Mucosa of gallbladder (tissue), 1 donor: ENCODE data around the gene LBHD1. TPM values are rescaled to one million over a fixed set of nuclear protein-coding genes. Genes with fewer than 3 reads are reported as not detected.
"Not testable (repeated sequence)": the region's sequence is repeated elsewhere in the genome, so short reads cannot be mapped to it uniquely, and the experiment has no call there.

Source experiments
- DNase-seq: peaks from one replicate; pipeline ENCODE4 v3.0.0-alpha.2; 2020; ENCODE audit warnings: low spot score
- total RNA-seq: library from RNA; stranded (reverse); gene quantifications from one replicate; pipeline ENCODE4 v1.2.1, GENCODE V29; 2021
- donor health status: DM: no; HTN: no; CAD: no.

LBHD1 gene
- total RNA-seq, 1 donor from 2014 or later = 7.7 TPM

DNA sequence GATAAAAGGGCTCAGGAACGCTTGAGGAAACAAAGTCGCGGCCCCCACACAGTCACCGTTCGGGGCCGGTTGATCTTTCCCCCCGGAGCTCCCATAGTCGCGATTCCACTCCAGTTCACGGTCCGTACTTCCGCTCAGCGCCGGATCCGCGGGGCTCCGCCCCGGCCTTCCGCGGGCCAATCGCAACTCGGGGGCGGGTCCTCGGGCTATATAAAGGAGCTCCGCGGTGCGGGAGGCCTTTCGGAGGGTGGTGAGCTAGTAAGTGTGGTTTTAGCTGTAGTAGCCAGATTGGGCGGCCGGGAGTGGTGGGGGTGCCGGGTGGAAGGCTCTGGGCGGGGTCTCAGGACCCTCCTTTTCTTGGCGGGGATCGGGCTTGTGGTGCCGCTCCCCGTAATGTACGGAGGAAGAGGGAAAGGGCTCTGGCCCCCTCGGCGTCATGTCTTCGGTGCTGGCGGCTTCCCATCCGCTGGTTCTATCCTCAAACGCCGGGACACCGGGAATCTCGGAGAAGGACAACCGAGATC lies 6.9 kb downstream of the LBHD1 start, which contains the start of the genes C11orf98 and CSKMT:
Gene C11orf98, minus strand, starts transcription at position 136 of the 524 bp plus-strand sequence. Its CDS starts 41 bp downstream, at position 95.
Gene CSKMT, plus strand, starts transcription at position 238 of the 524 bp plus-strand sequence. CDS start 568 bp downstream, outside the sequence.
- peak; percentile 96 for DNase-seq

DNA sequence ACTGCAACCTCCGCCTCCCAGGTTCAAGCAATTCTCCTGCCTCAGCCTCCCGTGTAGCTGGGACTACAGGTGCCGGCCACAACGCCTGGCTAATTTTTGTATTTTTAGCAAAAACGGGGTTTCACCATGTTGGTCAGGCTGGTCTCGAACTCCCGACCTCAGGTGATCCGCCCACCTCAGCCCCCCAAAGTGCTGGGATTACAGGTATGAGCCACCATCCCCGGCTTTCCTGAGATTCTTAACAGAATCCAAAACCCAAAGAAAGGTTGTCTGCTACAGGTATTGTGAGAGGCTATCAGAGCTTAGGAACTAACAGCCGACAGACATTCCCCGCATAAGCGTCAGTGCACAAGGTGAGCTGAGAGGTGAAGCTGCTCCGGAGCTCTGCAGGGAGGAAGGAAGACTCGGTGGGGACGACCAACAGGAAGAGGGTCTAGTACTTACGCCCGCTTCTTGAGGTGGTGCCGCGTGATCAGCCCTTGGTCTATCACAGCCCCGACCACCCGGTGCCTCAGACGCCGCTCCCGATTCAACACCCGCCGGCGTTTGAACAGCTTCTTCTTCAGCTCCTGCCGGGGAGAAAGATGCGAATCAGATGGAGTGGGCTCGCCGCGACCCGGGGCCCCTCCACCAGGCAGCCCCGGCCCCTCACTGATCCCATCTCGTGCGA lies 7.5 kb downstream of the LBHD1 start:
- no peak for DNase-seq

DNA sequence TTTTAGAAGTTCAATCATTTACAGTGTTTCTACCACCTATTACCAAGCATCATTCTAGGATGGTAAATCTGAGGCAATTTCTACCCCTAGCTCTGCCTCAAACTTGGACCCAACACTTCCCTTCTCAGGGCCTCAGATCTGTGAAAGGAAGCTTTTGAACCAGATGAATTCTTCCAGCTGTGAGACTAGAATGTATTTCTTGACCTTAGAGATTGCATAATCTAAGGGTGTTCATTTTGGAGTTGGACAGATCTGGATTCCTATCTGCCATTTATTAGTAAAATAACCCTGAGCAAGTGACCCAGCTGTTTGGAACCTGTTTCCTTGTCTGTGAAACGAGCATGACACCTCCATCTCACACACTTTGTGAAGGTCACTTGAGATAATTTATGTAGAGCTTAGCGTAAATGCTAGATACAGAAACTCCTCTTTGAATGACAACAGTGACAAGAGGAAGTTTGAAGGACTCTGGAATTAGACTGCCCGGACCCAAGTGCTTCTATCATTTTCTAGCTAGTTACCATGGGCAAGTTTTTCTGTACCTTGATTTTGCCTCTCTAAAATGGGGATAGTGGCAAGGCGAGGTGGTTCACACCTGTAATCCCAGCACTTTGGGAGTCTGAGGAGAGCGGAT lies 15.2 kb downstream of the LBHD1 start:
- DNase-seq = no peak

DNA sequence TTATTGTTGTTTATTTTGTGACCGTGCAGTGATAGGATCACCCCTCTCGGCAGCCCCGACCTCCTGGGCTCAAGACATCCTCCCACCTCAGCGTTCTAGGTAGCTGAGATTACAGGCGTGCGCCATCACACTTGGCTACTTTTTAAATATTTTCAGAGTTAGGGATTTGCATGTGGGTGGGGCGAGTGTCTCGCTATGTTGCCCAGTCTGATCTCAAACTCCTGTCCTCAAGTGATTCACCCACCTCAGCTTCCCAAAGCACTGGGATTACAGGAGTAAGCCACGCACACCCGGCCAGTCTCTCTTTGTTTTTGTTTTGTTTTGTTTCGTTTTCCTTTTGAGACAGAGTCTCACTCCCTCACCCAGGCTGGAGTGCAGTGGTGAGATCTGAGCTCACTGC lies 17.8 kb downstream of the LBHD1 start:
- no peak for DNase-seq

DNA sequence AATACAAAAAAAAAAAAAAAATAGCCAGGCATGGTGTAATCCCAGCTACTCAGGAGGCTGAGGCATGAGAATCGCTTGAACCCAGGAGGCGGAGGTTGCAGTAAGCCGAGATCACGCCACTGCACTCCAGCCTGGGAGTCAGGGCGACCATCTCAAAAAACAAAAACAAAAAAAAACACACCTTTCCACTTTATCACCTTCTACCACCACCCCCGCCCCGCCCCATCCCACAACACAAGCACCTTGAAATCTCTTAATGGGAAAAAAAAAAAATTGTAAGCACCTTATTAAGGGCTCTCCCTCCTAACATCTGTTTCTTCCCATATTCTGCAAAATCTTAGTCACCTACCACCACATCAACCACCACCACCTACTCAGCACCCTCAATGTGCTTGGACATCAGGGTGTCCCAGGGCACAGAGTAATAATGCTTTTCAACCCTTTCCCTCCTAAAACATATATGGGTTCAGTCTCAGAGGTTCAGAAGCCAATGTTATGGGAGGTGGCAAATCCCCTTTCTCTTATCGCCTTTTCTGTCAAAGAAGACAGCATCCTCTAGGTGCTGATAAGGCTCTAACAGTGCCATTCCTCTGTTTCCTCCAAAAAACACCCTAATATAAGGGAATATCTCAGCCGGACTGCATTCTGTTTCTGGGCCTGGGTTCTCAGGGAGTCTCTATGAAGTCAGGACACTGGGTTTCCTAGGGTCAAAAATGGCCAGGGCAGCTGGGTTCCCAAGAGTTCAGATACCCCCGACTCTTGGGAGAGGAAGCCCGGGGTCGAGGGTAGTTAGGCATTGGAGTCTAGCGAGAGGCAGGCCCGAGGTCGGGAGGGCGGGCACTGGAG lies 19.7 kb downstream of the LBHD1 start:
- DNase-seq = no peak

DNA sequence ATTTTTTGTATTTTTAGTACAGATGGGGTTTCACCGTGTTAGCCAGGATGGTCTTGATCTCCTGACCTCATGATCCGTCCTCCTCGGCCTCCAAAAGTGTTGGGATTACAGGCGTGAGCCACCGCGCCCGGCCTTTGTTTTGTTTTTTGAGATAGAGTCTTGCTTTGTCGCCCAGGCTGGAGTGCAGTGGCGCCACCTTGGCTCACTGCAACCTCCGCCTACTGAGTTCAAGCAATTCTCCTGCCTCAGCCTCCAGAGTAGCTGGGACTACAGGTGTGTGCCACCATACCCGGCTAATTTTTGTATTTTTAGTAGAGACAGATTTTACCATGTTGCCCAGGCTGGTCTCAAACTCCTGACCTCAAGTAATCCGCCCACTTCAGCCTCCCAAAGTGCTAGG lies 21.8 kb downstream of the LBHD1 start:
- DNase-seq = not testable (repeated sequence)

DNA sequence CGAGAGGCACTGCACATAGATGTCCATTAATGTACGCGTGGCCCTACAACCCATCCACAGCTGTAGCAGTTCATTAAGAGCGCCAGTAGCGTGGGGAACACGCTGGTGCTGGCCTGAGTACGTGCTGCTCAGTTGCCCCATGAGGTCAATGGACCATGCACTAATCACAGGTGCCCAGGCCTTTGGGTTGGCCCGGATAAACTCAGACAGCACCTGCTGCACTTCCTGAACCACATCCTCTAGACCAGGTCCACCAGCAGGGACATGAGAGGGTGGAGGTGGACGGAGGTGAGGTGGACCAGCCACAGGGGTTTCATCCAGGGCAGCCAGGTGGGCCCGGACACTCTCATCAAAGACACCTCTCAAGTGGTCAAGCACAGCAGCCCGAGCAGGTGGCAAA lies 22.6 kb downstream of the LBHD1 start:
- no peak for DNase-seq

DNA sequence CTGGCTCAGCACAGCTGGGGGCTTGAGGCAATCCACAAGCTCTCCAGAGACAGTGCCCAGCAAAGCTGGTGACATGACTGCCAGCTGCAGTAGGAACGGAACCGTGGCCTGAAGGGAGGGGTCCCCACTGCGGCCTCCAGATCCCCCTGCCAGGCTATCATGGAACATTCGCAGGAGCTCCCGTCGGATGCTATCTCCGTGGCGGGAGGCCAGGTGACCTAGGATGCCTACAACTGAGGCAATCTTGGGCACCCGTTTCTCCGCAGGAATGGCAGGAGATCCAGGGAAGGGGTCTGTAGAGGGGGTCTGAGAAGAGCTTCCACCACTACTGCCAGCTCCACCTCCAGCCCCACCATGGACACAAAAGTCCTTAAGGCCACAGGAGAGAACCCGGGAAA lies 23.1 kb downstream of the LBHD1 start:
- no peak for DNase-seq

DNA sequence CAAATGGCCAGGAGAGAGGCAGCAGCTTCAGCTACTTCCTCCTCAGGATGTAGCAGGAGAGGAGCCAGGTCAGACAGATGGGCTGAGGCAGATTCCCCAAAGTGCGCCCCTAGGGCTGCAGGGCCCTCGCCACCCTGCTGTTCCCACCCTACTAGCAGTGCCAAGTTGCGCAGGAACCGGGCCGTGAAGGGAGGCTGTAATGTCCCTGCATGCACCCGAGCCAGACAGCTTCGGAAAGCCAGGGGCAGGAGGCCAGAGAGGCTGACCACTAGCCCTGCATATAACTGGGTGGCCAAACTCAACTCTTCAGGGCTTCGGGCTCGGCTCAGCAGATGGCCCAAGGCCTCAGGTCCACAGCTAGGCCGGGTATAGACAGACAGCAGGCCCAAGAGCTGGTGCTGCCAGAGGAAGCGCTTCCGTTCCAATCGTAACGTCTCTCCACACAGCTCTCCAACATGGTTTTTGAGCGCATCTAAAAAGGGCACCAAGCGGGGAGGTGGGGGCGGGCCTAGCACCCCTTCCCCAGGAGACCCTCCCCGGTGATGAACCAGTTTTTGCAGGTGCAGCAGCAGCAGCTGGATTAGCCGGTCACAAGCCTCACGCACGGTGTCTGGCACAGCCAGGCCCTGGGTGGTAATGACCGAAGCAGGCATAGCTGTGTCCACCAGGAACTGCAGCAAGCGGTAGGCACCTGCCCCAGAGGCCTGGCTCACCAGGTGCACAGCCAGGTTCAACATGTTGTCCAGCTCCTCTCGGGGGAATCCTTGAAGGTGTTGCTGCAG lies 23.7 kb downstream of the LBHD1 start:
- no peak for DNase-seq

DNA sequence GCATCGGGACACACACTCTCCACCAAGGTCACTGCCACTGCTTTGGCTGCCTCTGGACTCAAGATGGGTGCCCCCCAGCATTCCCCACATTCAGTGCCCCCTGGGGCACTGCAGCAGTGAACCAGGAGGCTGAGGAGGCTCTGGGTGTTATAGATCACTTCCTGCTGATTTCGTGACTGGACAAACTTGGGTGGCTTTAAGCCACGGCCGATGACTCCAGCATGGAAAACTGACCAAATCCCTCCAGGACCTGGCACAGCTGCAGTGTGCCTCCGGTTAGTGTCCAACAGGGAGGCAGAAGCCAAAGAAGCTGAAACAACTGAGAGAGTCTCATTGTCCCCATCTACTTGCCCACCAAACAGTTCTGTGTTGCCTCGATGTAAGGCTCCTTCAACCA lies 24.5 kb downstream of the LBHD1 start:
- DNase-seq = no peak

DNA sequence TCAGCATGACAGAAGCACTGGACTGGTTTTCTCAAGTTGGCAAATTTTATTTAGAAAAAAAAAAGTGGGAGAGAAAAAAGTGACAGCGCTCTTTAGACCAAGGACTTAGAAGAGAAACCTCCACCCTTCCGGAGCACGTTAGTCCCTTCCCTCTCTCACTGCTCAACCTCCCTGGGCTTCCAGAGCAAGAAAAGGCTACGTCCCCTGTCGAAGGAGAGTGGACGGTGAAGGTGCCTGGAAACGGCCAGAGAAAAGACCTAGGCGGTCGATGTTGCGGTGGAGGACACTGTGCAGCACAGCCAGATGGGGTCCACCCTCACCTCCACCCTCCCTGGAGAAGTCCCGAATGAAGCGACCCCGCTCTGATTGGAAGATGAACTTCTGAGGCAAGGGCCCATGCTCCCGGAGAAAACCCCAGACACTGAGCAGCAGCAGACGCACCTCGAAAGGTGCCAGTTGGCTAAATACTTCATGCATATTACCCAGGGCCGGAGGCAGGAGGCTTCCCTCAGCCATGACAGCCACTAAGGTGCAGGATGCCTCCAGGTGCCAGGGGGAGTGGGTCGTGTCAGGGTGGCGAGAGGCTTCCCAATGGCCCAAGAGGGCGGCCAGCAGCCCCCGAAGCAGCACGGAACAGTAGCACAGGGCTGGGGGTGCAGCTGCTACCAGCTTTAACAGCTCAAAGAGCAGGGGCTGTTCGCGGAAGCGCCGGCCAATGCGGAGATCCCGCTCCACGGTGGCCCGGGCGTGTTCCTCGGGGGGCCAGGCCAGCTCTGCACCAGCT lies 25.1 kb downstream of the LBHD1 start:
- DNase-seq = no peak

DNA sequence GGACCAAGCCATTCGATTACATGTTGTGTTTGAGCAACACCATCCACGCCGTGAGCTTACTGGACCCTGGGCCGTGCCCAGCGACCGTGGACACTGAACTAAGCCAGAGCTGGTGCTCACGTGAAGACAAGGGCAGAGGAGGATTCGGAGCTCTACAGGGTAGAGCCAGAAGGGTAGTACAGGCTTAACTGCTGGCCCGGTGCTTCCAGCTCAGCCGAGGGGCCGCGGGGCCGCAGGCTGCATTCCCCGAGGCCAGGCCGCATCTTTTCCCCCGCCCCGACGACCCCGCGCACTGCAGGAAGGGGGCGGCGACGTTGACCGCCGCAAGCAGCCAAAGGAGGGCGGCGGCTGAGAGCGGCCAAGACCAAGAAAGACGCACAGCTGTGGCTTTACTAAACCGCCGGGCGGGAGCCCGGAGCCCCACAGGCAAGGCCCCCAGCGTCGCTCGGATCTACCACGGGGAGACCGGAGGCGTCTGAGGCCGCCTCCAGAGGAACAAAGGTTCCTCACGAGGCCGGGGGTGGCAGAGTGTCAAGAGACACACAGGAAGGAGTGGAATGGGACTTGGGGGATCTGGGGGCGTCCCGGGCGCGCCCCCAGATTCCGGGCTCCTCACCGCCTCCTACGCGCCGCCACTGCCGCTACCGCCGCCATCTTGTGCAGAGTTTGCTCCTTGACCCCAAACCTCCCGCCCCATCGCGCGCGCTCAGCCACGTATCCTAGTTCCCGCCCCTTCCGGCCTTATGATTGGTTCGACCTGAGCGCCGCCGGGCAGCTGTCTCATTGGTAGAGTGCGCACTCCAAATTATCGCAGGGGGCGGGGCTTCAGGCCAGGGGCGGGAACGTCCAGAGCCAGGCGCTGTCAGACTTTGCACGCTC lies 25.9 kb downstream of the LBHD1 start, which contains the start of gene GANAB:
Gene GANAB, minus strand, starts transcription at position 668 of the 879 bp plus-strand sequence. Its CDS starts 14 bp downstream, at position 654.
- peak; percentile 99 for DNase-seq

DNA sequence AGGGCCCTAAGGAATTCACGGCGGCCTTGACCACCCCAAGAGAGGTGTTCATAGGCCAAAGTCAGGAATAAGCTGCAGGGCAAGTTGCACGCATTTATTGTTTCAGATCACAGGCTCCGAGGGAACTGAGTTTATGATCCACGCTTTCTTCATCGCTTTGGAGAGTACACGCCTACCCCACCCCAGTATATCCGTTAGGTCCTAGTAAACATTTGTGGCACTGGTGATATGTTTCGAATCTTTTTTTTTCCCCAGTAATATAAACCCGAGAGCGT lies 26.5 kb downstream of the LBHD1 start:
- DNase-seq = no peak

DNA sequence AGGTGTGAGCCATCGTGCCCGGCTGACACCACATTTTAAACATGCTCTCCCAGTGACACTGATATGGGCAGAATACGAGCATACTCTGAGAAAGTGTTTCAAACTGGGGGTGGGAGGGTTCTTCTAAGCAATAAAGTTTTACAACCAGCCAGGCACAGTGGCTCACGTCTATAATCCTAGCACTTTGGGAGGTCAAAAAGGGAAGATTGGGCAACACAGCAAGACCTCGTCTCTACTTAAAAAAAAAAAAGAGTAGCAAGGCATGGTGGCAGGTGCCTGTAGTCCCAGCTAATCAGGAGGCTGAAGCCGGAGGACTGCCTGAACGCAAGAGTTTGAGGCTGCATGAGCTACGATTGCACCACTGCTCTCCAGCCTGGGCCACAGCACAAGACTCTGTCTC lies 27.8 kb downstream of the LBHD1 start:
- DNase-seq = no peak

DNA sequence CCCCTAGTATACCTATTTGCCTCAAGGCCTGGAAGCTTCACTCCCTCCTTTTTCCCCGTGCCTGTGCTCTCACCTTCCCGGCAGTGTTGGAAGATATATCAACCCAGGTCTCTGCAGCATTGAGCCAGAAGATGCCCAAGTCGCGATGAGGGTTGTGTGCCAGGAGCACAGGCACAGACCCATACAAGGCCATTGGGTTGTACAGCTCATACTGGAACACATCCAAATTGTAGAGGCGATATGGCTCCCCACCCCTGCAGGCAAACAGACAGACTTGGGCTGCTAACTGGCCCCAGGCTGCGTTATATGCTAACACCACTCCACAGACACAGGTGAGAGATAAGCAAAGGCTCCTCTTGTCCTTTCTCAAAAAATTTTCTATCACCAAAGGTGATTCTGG lies 39.6 kb downstream of the LBHD1 start:
- DNase-seq = no peak

DNA sequence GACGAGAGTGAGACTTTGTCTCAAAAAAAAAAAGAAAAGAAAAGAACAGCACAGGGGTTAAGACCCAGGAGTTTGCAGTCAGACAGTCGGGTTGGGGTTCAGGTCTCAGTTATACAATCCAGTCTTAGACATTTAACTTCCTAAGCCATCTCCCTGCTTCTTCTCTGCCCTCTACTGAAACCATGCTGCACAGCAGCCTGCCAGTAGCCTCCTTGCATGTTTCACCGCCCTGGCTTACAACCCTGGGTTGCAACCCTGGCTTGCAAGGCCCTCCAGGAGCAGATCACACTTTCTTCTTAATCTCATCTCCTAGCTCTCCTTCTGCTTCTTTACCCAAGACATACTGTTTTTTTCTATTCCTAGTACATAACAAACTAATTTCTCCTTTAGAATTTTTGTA lies 44.4 kb downstream of the LBHD1 start:
- DNase-seq = no peak

DNA sequence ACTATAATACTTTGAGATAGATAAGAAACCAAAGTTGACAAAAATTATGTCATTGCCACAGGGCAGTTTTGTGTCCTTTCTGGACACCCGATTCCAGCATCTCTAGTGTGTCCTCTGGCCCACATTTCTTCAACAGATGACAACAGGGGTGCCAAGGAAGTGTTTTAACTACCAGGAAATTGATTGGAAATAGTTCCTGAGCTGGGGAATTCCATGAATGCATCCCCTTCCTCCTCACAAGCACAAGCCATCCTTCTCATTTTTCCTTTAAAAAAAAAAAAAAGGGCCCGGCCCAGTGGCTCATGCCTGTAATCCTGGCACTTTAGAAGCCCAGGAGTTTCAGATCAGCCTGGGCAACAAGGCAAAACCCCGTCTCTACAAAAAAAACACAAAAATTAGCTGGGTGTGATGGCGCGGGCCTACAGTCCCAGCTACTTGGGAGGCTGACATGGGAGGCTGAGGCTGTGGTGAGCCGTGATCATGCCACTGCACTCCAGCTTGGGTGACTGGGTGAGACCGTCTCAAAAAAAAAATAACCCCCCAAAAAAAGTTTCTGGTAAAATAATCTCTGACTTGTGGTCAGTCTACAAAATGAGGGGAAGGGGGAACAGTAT lies 49.5 kb downstream of the LBHD1 start:
- no peak for DNase-seq

DNA sequence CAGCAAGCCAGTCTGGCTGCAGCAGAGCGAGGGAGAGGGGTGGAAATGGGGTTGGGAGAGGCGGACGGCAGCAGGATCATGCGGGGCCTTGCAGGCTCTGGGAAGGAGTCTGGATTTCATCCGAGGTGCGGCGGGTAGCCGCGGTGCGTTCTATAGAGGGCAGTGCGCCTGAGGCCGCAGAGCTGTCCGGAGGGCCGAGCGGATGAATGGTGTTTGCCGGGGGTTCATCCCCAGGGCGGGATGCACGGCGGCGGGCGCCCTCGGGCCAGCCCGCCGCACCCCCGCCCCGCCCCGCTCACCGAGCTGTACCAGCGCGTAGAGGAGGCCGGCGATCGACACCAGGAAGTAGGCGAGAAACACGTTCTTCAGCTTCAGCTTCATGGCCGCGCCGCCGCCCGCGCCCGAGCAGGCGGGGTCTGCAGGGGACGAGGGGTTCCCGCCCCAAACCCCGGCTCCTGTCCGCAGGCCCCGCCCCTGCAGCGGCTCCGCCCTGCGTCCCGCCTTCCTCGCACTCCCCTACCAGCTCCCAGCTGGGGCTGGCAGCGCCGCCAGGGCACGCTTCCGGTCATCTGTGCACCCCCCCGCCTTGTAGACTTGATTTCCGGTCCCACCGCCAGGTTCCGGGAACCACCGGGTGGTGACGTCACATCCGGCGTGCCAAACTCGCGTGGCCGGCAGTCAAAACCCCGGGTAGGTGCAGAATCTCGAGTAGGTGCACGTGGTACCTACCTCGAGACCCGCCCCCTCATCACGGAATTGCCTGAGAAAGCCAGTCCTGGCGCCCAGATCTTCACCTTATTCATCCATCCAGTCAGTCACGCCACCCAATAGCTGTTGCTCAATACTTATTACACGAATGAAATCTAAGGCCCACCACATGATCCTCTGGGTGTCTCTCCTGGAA lies 50.2 kb downstream of the LBHD1 start, which contains the start of gene B3GAT3:
Gene B3GAT3, minus strand, starts transcription at position 420 of the 904 bp plus-strand sequence. Its CDS starts 39 bp downstream, at position 381.
- peak; percentile 98 for DNase-seq
